GM12878 (cell line): Measurements from ENCODE around the gene RAC2. TPM values are rescaled to one million over a fixed set of nuclear protein-coding genes. Genes with fewer than 3 reads are reported as not detected.
A peak's percentile ranks its signal among the peaks of the same experiment; 100 is the strongest.

Experiments
- ATF2 ChIP-seq: IDR thresholded peaks from 2 replicates; pipeline ENCODE4 v1.6.1; 2012; ENCODE audit warnings: low read length, inconsistent platforms
- BHLHE40 ChIP-seq, 2 experiments: fragments of 450-650 bp in 1 of 2; IDR thresholded peaks; 2 replicates each; pipeline ENCODE4 v1.6.1; 2011 to 2017; ENCODE audit warnings: low read depth in 2 of 2, borderline replicate concordance in 1 of 2, improper control_type of control experiment in 1 of 2, low read length in 1 of 2, mild to moderate bottlenecking in 1 of 2
- CEBPZ ChIP-seq: fragments of 150-350 bp; IDR thresholded peaks from 2 replicates; pipeline ENCODE4 v1.6.1; 2016; ENCODE audit warnings: low read depth, low read length
- CHD2 ChIP-seq: IDR thresholded peaks from 2 replicates; pipeline ENCODE4 v1.6.1; 2011; ENCODE audit warnings: low read depth, low read length, improper control_type of control experiment, borderline replicate concordance
- CHD4 ChIP-seq: fragments of 200-600 bp; sonication (generic); IDR thresholded peaks from 2 replicates; pipeline ENCODE4 v1.6.1; 2016; ENCODE audit warnings: mild to moderate bottlenecking
- EGR1 ChIP-seq, 2 experiments: IDR thresholded peaks; 1 replicate in 1 of 2; 2 replicates in 1 of 2; pipeline ENCODE4 v1.6.1; 2011 to 2012; ENCODE audit warnings: low read depth in 2 of 2, low read length in 2 of 2, borderline replicate concordance in 1 of 2, mild to moderate bottlenecking in 1 of 2, moderate library complexity in 1 of 2
- ESRRA ChIP-seq: IDR thresholded peaks from 2 replicates; pipeline ENCODE4 v1.6.1; 2012; ENCODE audit warnings: mild to moderate bottlenecking, low read length, improper control_type of control experiment
- ETV6 ChIP-seq, 2 experiments: fragments of 450-650 bp in 1 of 2; IDR thresholded peaks in 1 of 2; conservative IDR thresholded peaks in 1 of 2; 2 replicates each; pipeline ENCODE4 v1.6.1; 2014; ENCODE audit warnings: antibody characterized with exemption in 1 of 2, borderline replicate concordance in 1 of 2, low read depth in 1 of 2, mild to moderate bottlenecking in 1 of 2, moderate library complexity in 1 of 2
- MTA2 ChIP-seq: fragments of 450-650 bp; IDR thresholded peaks from 2 replicates; pipeline ENCODE4 v1.6.1; 2016; ENCODE audit warnings: low read depth, mild to moderate bottlenecking, moderate library complexity
- RB1 ChIP-seq: fragments of 450-650 bp; formaldehyde crosslinking; IDR thresholded peaks from 2 replicates; pipeline ENCODE4 v1.6.1; 2017; ENCODE audit warnings: mild to moderate bottlenecking, borderline replicate concordance
- RBBP5 ChIP-seq: fragments of 200-600 bp; sonication (generic); conservative IDR thresholded peaks from 2 replicates; pipeline ENCODE4 v1.6.1; 2016
- RCOR1 ChIP-seq: conservative IDR thresholded peaks from 2 replicates; pipeline ENCODE4 v1.6.1; 2012; ENCODE audit warnings: low read depth, low read length, improper control_type of control experiment
- SP1 ChIP-seq: IDR thresholded peaks from one replicate; pipeline ENCODE4 v1.6.1; 2011; ENCODE audit warnings: low read depth, low read length
- SUPT20H ChIP-seq: IDR thresholded peaks from 2 replicates; pipeline ENCODE4 v1.6.1; 2011; ENCODE audit warnings: low read depth, mild to moderate bottlenecking, low read length, moderate library complexity, borderline replicate concordance; ENCODE audit not compliant: control insufficient read depth
- SUZ12 ChIP-seq: fragments of 200-600 bp; sonication (generic); IDR thresholded peaks from one replicate; pipeline ENCODE4 v1.6.1; 2018; ENCODE audit warnings: antibody characterized with exemption, mild to moderate bottlenecking; ENCODE audit not compliant: unreplicated experiment
- ZBTB33 ChIP-seq: fragments of 450-650 bp; IDR thresholded peaks from 2 replicates; pipeline ENCODE4 v1.6.1; 2017; ENCODE audit warnings: mild to moderate bottlenecking
- ZBTB4 ChIP-seq: fragments of 450-650 bp; formaldehyde crosslinking; IDR thresholded peaks from 2 replicates; pipeline ENCODE4 v1.4.0; 2022; ENCODE audit warnings: mild to moderate bottlenecking, moderate library complexity
- ZNF217 ChIP-seq: fragments of 450-650 bp; IDR thresholded peaks from 2 replicates; pipeline ENCODE4 v1.6.1; 2017; ENCODE audit warnings: antibody characterized with exemption, mild to moderate bottlenecking
- polyA plus RNA-seq, 11 experiments: library from polyadenylated mRNA; depleted of rRNA in 4 of 11; unstranded in 6 of 11; stranded (reverse) in 5 of 11; fragments of >200 nt; fragmentation: Nextera tagmentation in 4 of 11; fragmentation: Illumina TruSeq in 1 of 11; extraction: Ambion mirVana in 4 of 11; extraction: Trizol in 1 of 11; gene quantifications; 1 replicate in 1 of 11; 2 replicates in 10 of 11; pipeline versions ENCODE4 v1.2.1 to v1.2.3, GENCODE V29; 2011 to 2016; ENCODE audit warnings: inconsistent platforms in 2 of 11, missing spikeins in 2 of 11, low read depth in 1 of 11
- total RNA-seq, 4 experiments: library from RNA; depleted of rRNA in 3 of 4; stranded (reverse); fragments of >200 nt in 3 of 4; fragmentation: Illumina TruSeq in 1 of 4; extraction: Trizol in 1 of 4; gene quantifications; 2 replicates each; pipeline versions ENCODE4 v1.2.1 to v1.2.3, GENCODE V29; 2013 to 2021

RAC2 gene
- total and polyA plus RNA-seq, 10 of the 15 experiments (the other 5 are each of a cell fraction or from before 2014, with no cell fraction given): 102 to 386 (median 304) TPM

- TF ChIP-seq ETV6 (conservative IDR thresholded peaks at IDR 0.05 in 1 of 2, IDR thresholded peaks at IDR 0.05 in 1 of 2; ENCODE audit: borderline replicate concordance in 1 of 2, low read depth in 1 of 2): peak in 1 of 2 experiments; percentile 75; a peak in 2 of 4 replicates
- TF ChIP-seq CHD2: peak; percentile 67; the same call in 1 of the 2 replicates
- peak; percentile 88 for TF ChIP-seq MTA2
- TF ChIP-seq CEBPZ: no peak
- peak; percentile 69; a peak in 3 of 4 replicates for TF ChIP-seq BHLHE40 (IDR thresholded peaks at IDR 0.05; ENCODE audit: borderline replicate concordance in 1 of 2, low read depth in 2 of 2, low read length in 1 of 2)
- TF ChIP-seq RBBP5: no peak
- TF ChIP-seq ESRRA: no peak
- TF ChIP-seq SUPT20H: no peak
- TF ChIP-seq ZNF217: no peak
- no peak for TF ChIP-seq RB1
- TF ChIP-seq ZBTB4 (CRISPR knock-in tag): no peak
- TF ChIP-seq RCOR1: no peak
- TF ChIP-seq ZBTB33: no peak
- peak in 1 of 2 experiments; percentile 85; a peak in 1 of 3 replicates for TF ChIP-seq EGR1 (IDR thresholded peaks at IDR 0.05; ENCODE audit: borderline replicate concordance in 1 of 2, low read depth in 2 of 2, low read length in 2 of 2)
- TF ChIP-seq SUZ12: no peak
- peak; percentile 66; the same call in 1 of the 2 replicates for TF ChIP-seq ATF2
- TF ChIP-seq SP1: peak; percentile 76
- no peak for TF ChIP-seq CHD4
These were observed 25.2 kb downstream of the RAC2 start (continued) for GRCh38 chr22:37218771-37219411.
